HG03175 (cell line): Measurements from ENCODE around the gene UGCG.
"Not testable (repeated sequence)": the region's sequence is repeated elsewhere in the genome, so short reads cannot be mapped to it uniquely, and the experiment has no call there.

Source experiments
- ATAC-seq: cut with Tn5 transposase; IDR thresholded peaks from one replicate; pipeline ENCODE4 v1.9.1; 2021; ENCODE audit warnings: mild to moderate bottlenecking, moderate library complexity; ENCODE audit not compliant: unreplicated experiment

UGCG gene

GRCh38 chr9:111895996-111896941, at the start of gene UGCG:
UGCG (plus strand) TSS chr9:111896814; CDS start chr9:111897216, 402 bp downstream.
- peak; percentile 78 for ATAC-seq

- ATAC-seq, result no peak
Observed at GRCh38 chr9:111851553-111851952, 45.1 kb upstream of the UGCG start.

GRCh38 chr9:111852291-111852690, 44.3 kb upstream of the UGCG start:
- ATAC-seq, result no peak

- no peak for ATAC-seq
Observed at GRCh38 chr9:111853450-111853827, 43.2 kb upstream of the UGCG start.

GRCh38 chr9:111854799-111855198, 41.8 kb upstream of the UGCG start:
- ATAC-seq, result no peak

GRCh38 chr9:111857555-111858211, 38.9 kb upstream of the UGCG start:
- ATAC-seq, result no peak

GRCh38 chr9:111860443-111860842, 36.2 kb upstream of the UGCG start:
- no peak for ATAC-seq

- no peak for ATAC-seq
Observed at GRCh38 chr9:111863636-111864035, 33.0 kb upstream of the UGCG start.

- ATAC-seq, result no peak
Observed at GRCh38 chr9:111866976-111867375, 29.6 kb upstream of the UGCG start.

GRCh38 chr9:111868475-111868874, 28.1 kb upstream of the UGCG start:
- no peak for ATAC-seq

GRCh38 chr9:111870774-111871498, 25.7 kb upstream of the UGCG start:
- no peak for ATAC-seq

GRCh38 chr9:111871499-111871855, 25.1 kb upstream of the UGCG start:
- ATAC-seq, result no peak

- no peak for ATAC-seq
Observed at GRCh38 chr9:111872886-111873285, 23.7 kb upstream of the UGCG start.

- no peak for ATAC-seq
Observed at GRCh38 chr9:111873901-111874300, 22.7 kb upstream of the UGCG start.

- no peak for ATAC-seq
Observed at GRCh38 chr9:111874500-111874899, 22.1 kb upstream of the UGCG start.

- not testable (repeated sequence) for ATAC-seq
Observed at GRCh38 chr9:111875291-111875690, 21.3 kb upstream of the UGCG start.

- not testable (repeated sequence) for ATAC-seq
Observed at GRCh38 chr9:111875691-111876090, 20.9 kb upstream of the UGCG start.

GRCh38 chr9:111876179-111876578, 20.4 kb upstream of the UGCG start:
- ATAC-seq, result no peak

- no peak for ATAC-seq
Observed at GRCh38 chr9:111877420-111877819, 19.2 kb upstream of the UGCG start.

GRCh38 chr9:111878946-111879345, 17.7 kb upstream of the UGCG start:
- no peak for ATAC-seq

GRCh38 chr9:111886983-111887718, 9.5 kb upstream of the UGCG start:
- no peak for ATAC-seq
